Measurements from ENCODE around the gene UFD1. TPM values are rescaled to one million over a fixed set of nuclear protein-coding genes. Genes with fewer than 3 reads are reported as not detected.

The UFD1 gene
- total RNA-seq, 1 donor from 2014 or later: 37.7 TPM

DNA sequence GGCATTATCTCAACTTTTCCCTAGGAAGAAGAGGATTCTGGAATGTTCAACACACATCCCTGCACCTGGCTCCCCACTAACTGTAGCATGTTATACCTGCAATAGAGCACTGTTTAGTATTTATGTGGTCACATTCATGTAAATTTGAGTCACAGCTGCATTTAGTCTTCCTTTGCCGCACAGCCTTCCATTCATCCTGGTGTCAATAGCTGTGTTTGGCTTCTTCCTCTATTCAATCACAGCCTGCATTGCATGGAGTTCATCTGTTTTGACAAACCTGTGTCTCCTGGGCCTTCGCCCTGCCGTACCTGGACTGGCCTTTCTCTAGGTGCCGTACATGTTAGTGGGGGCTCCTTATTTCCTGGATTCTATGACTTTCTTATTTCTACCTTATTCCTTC lies 27.4 kb downstream of the UFD1 start:
- DNase-seq (ENCODE audit: low spot score): no peak
- Histone ChIP-seq H3K27me3 (no peaks in the 10 kb centered on the region), H3K4me1 (peaks cover 9% of the 10 kb centered on the region), H3K27ac (no peak overlapping the region), H3K79me2 (ENCODE audit: low read depth) (peaks cover 18% of the 10 kb centered on the region), H3K9ac (no peak overlapping the region), H3K36me3 (no peaks in the 10 kb centered on the region), H3F3A (ENCODE audit: low read depth) (peaks cover 32% of the 10 kb centered on the region), H3K4me2 (no peak overlapping the region), H3K4me3 (no peak overlapping the region), H2AFZ (replicated peaks) (no peak overlapping the region), H4K20me1 (ENCODE audit: low read depth) (peaks cover 4% of the 10 kb centered on the region), H3K9me3 (ENCODE audit: low read depth) (no peaks in the 10 kb centered on the region)
- H3K9me3 Mint-ChIP-seq: no peaks in the 10 kb centered on the region
- peaks cover 2% of the 10 kb centered on the region for H3K27me3 Mint-ChIP-seq (ENCODE audit: insufficient read depth, low read depth)
- TF ChIP-seq EZH2 (IDR thresholded peaks at IDR 0.05) (no peak), EZH2phosphoT487 (IDR thresholded peaks at IDR 0.05) (no peak)
- TF ChIP-seq, protein P1, sequence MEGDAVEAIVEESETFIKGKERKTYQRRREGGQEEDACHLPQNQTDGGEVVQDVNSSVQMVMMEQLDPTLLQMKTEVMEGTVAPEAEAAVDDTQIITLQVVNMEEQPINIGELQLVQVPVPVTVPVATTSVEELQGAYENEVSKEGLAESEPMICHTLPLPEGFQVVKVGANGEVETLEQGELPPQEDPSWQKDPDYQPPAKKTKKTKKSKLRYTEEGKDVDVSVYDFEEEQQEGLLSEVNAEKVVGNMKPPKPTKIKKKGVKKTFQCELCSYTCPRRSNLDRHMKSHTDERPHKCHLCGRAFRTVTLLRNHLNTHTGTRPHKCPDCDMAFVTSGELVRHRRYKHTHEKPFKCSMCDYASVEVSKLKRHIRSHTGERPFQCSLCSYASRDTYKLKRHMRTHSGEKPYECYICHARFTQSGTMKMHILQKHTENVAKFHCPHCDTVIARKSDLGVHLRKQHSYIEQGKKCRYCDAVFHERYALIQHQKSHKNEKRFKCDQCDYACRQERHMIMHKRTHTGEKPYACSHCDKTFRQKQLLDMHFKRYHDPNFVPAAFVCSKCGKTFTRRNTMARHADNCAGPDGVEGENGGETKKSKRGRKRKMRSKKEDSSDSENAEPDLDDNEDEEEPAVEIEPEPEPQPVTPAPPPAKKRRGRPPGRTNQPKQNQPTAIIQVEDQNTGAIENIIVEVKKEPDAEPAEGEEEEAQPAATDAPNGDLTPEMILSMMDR (IDR thresholded peaks at IDR 0.05): no peak
- no peak overlapping the region for H3K4me3 Mint-ChIP-seq
- H3K27ac Mint-ChIP-seq: no peak overlapping the region
- peaks cover 18% of the 10 kb centered on the region for H3K4me1 Mint-ChIP-seq
- peaks cover 30% of the 10 kb centered on the region for H3K36me3 Mint-ChIP-seq

DNA sequence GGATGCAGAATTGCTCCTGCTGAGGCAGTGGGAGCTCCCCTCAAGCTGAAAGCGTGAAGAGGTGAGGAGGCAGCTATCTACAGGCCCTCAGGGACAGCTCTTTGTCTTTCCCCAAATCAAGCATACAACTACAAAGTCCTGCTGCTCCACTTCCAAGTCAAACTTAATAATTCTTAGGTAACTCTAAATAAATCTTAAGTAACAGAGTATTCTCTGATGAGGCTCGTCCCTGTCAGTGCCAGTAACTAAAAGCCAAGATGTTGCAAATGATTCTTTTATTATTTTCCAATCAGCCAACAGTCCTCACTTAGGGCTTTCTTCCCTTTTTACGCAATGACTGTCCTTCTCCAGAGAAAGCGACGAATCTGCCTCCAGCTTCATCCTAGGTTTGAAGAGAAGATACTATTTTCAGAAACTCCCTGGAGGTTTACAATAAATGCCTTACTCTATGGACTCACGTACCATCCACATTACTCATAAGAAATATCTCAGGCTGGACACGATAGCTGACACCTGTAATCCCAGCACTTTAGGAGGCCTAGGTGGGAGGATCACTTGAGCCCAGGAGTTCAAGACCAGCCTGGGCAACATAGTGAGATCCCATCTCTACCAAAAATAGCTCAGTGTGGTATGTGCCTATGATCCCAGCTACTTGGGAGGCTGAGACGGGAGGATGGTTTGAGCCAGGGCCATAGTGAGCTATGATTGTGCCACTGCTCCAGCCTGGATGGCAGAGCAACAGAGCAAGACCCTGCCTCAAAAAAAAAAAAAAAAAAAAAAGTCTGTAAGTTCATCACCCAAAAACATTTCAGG lies 28.4 kb downstream of the UFD1 start:
- Mint-ChIP-seq H3K4me1 (peaks cover 24% of the 10 kb centered on the region), H3K36me3 (peaks cover 31% of the 10 kb centered on the region), H3K27ac (no peak overlapping the region), H3K27me3 (ENCODE audit: insufficient read depth, low read depth) (peaks cover 2% of the 10 kb centered on the region), H3K9me3 (no peaks in the 10 kb centered on the region), H3K4me3 (no peak overlapping the region)
- Histone ChIP-seq H3K9ac (no peak overlapping the region), H4K20me1 (ENCODE audit: low read depth) (peaks cover 14% of the 10 kb centered on the region), H2AFZ (replicated peaks) (no peak overlapping the region), H3K4me3 (no peak overlapping the region), H3K4me1 (peaks cover 14% of the 10 kb centered on the region), H3K27ac (no peak overlapping the region), H3F3A (ENCODE audit: low read depth) (peaks cover 37% of the 10 kb centered on the region), H3K79me2 (ENCODE audit: low read depth) (peaks cover 28% of the 10 kb centered on the region), H3K4me2 (no peak overlapping the region), H3K27me3 (no peaks in the 10 kb centered on the region), H3K9me3 (ENCODE audit: low read depth) (no peaks in the 10 kb centered on the region), H3K36me3 (no peaks in the 10 kb centered on the region)
- no peak for TF ChIP-seq EZH2phosphoT487 (IDR thresholded peaks at IDR 0.05)
- no peak for TF ChIP-seq EZH2 (IDR thresholded peaks at IDR 0.05)
- TF ChIP-seq, protein P1 (IDR thresholded peaks at IDR 0.05): no peak
- DNase-seq (ENCODE audit: low spot score): no peak

DNA sequence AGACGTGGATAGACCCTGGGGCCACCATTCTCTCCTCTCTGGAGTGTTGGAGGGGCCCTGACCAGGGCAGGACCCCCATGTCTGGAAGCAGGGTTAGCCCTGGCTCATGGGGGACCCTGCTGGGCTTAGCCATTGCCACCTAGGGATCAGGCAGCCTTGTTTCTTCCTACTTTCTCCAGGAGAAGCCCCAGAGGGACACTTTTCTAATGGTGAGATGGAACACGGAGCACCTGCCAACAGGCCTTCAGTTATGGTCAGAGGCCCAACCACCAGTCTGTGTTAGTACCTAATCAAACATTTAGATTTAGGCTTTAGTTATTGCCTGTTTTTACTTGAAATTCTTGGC lies 29.6 kb downstream of the UFD1 start:
- Histone ChIP-seq H3K4me2 (no peak overlapping the region), H3K4me1 (peaks cover 14% of the 10 kb centered on the region), H3K36me3 (no peaks in the 10 kb centered on the region), H3K27ac (no peak overlapping the region), H3K4me3 (no peak overlapping the region), H3K79me2 (ENCODE audit: low read depth) (peaks cover 39% of the 10 kb centered on the region), H3K9ac (no peak overlapping the region), H2AFZ (replicated peaks) (no peak overlapping the region), H4K20me1 (ENCODE audit: low read depth) (peaks cover 25% of the 10 kb centered on the region), H3K9me3 (ENCODE audit: low read depth) (no peaks in the 10 kb centered on the region), H3K27me3 (no peaks in the 10 kb centered on the region), H3F3A (ENCODE audit: low read depth) (peaks cover 37% of the 10 kb centered on the region)
- no peak for DNase-seq (ENCODE audit: low spot score)
- peaks cover 32% of the 10 kb centered on the region for H3K4me1 Mint-ChIP-seq
- no peaks in the 10 kb centered on the region for H3K9me3 Mint-ChIP-seq
- peaks cover 33% of the 10 kb centered on the region for H3K36me3 Mint-ChIP-seq
- peaks cover 4% of the 10 kb centered on the region for H3K27me3 Mint-ChIP-seq (ENCODE audit: insufficient read depth, low read depth)
- H3K4me3 Mint-ChIP-seq: peak overlapping the region; percentile 24
- H3K27ac Mint-ChIP-seq: no peak overlapping the region
- TF ChIP-seq, protein P1 (IDR thresholded peaks at IDR 0.05): no peak
- TF ChIP-seq EZH2phosphoT487 (IDR thresholded peaks at IDR 0.05): no peak
- TF ChIP-seq EZH2 (IDR thresholded peaks at IDR 0.05): no peak
